Neuronal stem cell (in vitro differentiated cells): Measurements from ENCODE around the gene UBALD1.

Experiments
- DNase-seq: peaks from one replicate; pipeline ENCODE4 v3.0.0-alpha.2; 2013; ENCODE audit warnings: low spot score
- H2AFZ ChIP-seq: one replicate; pipeline ENCODE4 v1.6.1; 2013; ENCODE audit warnings: mild to moderate bottlenecking, low read length, inconsistent platforms
- H2AK5ac ChIP-seq: 2 replicates; pipeline ENCODE4 v1.6.1; 2013; ENCODE audit warnings: low read depth, mild to moderate bottlenecking, inconsistent platforms, low read length, moderate library complexity, mixed read lengths
- H2BK120ac ChIP-seq: 2 replicates; pipeline ENCODE4 v1.6.1; 2013; ENCODE audit warnings: low read depth, mild to moderate bottlenecking, inconsistent platforms, low read length, moderate library complexity, mixed read lengths
- H2BK12ac ChIP-seq: one replicate; pipeline ENCODE4 v1.6.1; 2013; ENCODE audit warnings: low read length, inconsistent platforms
- H2BK15ac ChIP-seq: 2 replicates; pipeline ENCODE4 v1.6.1; 2013; ENCODE audit warnings: mild to moderate bottlenecking, low read length, inconsistent platforms, mixed read lengths
- H2BK5ac ChIP-seq: one replicate; pipeline ENCODE4 v1.6.1; 2013; ENCODE audit warnings: inconsistent platforms, mild to moderate bottlenecking, low read length, moderate library complexity
- H3K14ac ChIP-seq: one replicate; pipeline ENCODE4 v1.6.1; 2013; ENCODE audit warnings: low read length, inconsistent platforms
- H3K18ac ChIP-seq: 2 replicates; pipeline ENCODE4 v1.6.1; 2013; ENCODE audit warnings: low read length, inconsistent platforms
- H3K23ac ChIP-seq: 2 replicates; pipeline ENCODE4 v1.6.1; 2013; ENCODE audit warnings: low read depth, mild to moderate bottlenecking, mixed read lengths, low read length, inconsistent platforms; ENCODE audit not compliant: poor library complexity
- H3K27ac ChIP-seq: replicated peaks from 3 replicates; pipeline ENCODE4 v1.5.1; 2013; ENCODE audit warnings: low read length, inconsistent platforms
- H3K27me3 ChIP-seq, 3 experiments: 2 replicates each; pipeline ENCODE4 v1.6.1; 2013; ENCODE audit warnings: low read length in 3 of 3, mild to moderate bottlenecking in 2 of 3, inconsistent platforms in 1 of 3, low read depth in 1 of 3, mixed read lengths in 1 of 3, moderate library complexity in 1 of 3; ENCODE audit not compliant: control insufficient read depth in 3 of 3, insufficient read depth in 3 of 3
- H3K36me3 ChIP-seq, 2 donors: replicated peaks in 1 of 2; 2 replicates each; pipeline ENCODE4 v1.6.1; 2013; ENCODE audit warnings: low read length in 2 of 2; ENCODE audit not compliant: control insufficient read depth in 2 of 2, insufficient read depth in 2 of 2
- H3K4ac ChIP-seq: 2 replicates; pipeline ENCODE4 v1.6.1; 2013; ENCODE audit warnings: inconsistent platforms, mild to moderate bottlenecking, low read length, moderate library complexity
- H3K4me1 ChIP-seq, 2 donors: 1 replicate in 1 of 2; 2 replicates in 1 of 2; pipeline ENCODE4 v1.6.1; 2013; ENCODE audit warnings: low read length in 2 of 2, low read depth in 1 of 2; ENCODE audit not compliant: control insufficient read depth in 2 of 2, insufficient read depth in 1 of 2
- H3K4me2 ChIP-seq: one replicate; pipeline ENCODE4 v1.6.1; 2013; ENCODE audit warnings: mild to moderate bottlenecking, low read length, inconsistent platforms; ENCODE audit not compliant: insufficient read depth, poor library complexity, severe bottlenecking
- H3K4me3 ChIP-seq, 2 donors: 2 replicates each; pipeline ENCODE4 v1.5.1; 2013; ENCODE audit warnings: low read length in 2 of 2, mild to moderate bottlenecking in 2 of 2, inconsistent platforms in 1 of 2, moderate library complexity in 1 of 2
- H3K79me1 ChIP-seq: one replicate; pipeline ENCODE4 v1.6.1; 2013; ENCODE audit warnings: low read depth, mild to moderate bottlenecking, inconsistent platforms, low read length, moderate library complexity
- H3K9ac ChIP-seq: one replicate; pipeline ENCODE4 v1.6.1; 2013; ENCODE audit warnings: mild to moderate bottlenecking, low read depth, low read length, inconsistent platforms; ENCODE audit not compliant: poor library complexity
- H3K9me3 ChIP-seq, 2 donors: replicated peaks in 1 of 2; 2 replicates each; pipeline versions ENCODE3 to v1.6.1; 2013; ENCODE audit warnings: low read length in 2 of 2, mild to moderate bottlenecking in 2 of 2, inconsistent platforms in 1 of 2, low read depth in 1 of 2, mixed read lengths in 1 of 2, moderate library complexity in 1 of 2; ENCODE audit not compliant: control insufficient read depth in 2 of 2, insufficient read depth in 1 of 2
- H4K8ac ChIP-seq: one replicate; pipeline ENCODE4 v1.6.1; 2013; ENCODE audit warnings: low read depth, mild to moderate bottlenecking, inconsistent platforms, low read length, moderate library complexity
- H4K91ac ChIP-seq: one replicate; pipeline ENCODE4 v1.6.1; 2013; ENCODE audit warnings: low read length, low read depth, mild to moderate bottlenecking, inconsistent platforms; ENCODE audit not compliant: poor library complexity
- WGBS, 2 donors: extraction: QIAGEN DNeasy Blood & Tissue Kit; methylation state at CpG; one replicate each; pipeline ENCODE4 v1.1.7; 2013; ENCODE audit warnings: missing lambda C conversion rate in 2 of 2, mixed read lengths in 1 of 2; ENCODE audit not compliant: insufficient read length in 2 of 2, insufficient replicate concordance in 1 of 2; ENCODE audit errors: extremely low coverage in 2 of 2; 5-methylcytosine and 5-hydroxymethylcytosine counted together

UBALD1 gene

GRCh38 chr16:4602331-4602730, 12.4 kb downstream of the UBALD1 start:
- H2AK5ac ChIP-seq = peak overlapping the region; percentile 90
- no peak overlapping the region for H3K4me3 ChIP-seq
- peak overlapping the region; percentile 87 for H2AFZ ChIP-seq
- H3K9ac ChIP-seq = peak overlapping the region; percentile 44
- no peak for DNase-seq
- H4K8ac ChIP-seq = no peak overlapping the region
- peak overlapping the region; percentile 16 for H2BK12ac ChIP-seq
- H3K27me3 ChIP-seq = no peaks in the 10 kb centered on the region
- H3K4ac ChIP-seq = peak overlapping the region; percentile 76
- no peak overlapping the region for H4K91ac ChIP-seq
- peak overlapping the region; percentile 56 for H3K14ac ChIP-seq
- no CpG with 5 or more reads among the region's 8 CpGs for whole genome bisulfite sequencing, 2 donors
- H3K4me1 ChIP-seq = peaks cover 15% of the 10 kb centered on the region in 2 donors
- H2BK5ac ChIP-seq = peak overlapping the region; percentile 53
- H2BK15ac ChIP-seq = no peak overlapping the region
- H3K18ac ChIP-seq = peak overlapping the region; percentile 70
- peaks cover 0 to 1% of the 10 kb centered on the region in 2 donors for H3K36me3 ChIP-seq
- peak overlapping the region; percentile 65 for H3K23ac ChIP-seq
- H2BK120ac ChIP-seq = no peak overlapping the region
- no peaks in the 10 kb centered on the region for H3K9me3 ChIP-seq
- no peaks in the 10 kb centered on the region for H3K79me1 ChIP-seq
- no peak overlapping the region for H3K27ac ChIP-seq
- H3K4me2 ChIP-seq = no peak overlapping the region

DNA sequence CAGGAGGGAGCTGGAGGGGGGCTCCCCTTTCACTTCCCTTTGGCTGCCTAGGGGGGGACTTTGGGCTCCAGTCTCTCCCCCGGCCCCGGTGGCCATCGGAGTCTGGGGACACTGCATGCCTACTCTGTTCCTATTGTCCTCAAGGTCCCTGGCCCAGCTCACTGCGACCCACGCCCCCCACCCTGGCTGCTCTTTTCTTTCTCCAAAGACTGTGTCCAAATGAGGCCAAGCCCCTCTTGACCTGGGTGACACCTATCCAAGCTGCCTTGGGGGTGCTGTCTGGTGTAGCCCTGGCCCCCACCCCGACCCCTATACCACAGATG, 12.9 kb downstream of the UBALD1 start:
- peak overlapping the region; percentile 87 for H2AFZ ChIP-seq
- H4K91ac ChIP-seq = no peak overlapping the region
- peaks cover 15% of the 10 kb centered on the region in 2 donors for H3K4me1 ChIP-seq
- no peak overlapping the region for H4K8ac ChIP-seq
- H3K79me1 ChIP-seq = no peaks in the 10 kb centered on the region
- no peaks in the 10 kb centered on the region for H3K9me3 ChIP-seq
- no peak overlapping the region for H2AK5ac ChIP-seq
- no peak overlapping the region for H3K14ac ChIP-seq
- H3K4me3 ChIP-seq = no peak overlapping the region
- H2BK12ac ChIP-seq = no peak overlapping the region
- H2BK120ac ChIP-seq = no peak overlapping the region
- peak overlapping the region; percentile 72 for H3K18ac ChIP-seq
- no peak overlapping the region for H3K23ac ChIP-seq
- DNase-seq = no peak
- WGBS, 2 donors = no CpG with 5 or more reads among the region's 6 CpGs
- H3K4me2 ChIP-seq = no peak overlapping the region
- no peak overlapping the region for H3K9ac ChIP-seq
- H2BK15ac ChIP-seq = peak overlapping the region; percentile 47
- no peak overlapping the region for H2BK5ac ChIP-seq
- no peak overlapping the region for H3K27ac ChIP-seq
- H3K36me3 ChIP-seq = no peaks in the 10 kb centered on the region
- H3K4ac ChIP-seq = no peak overlapping the region
- H3K27me3 ChIP-seq = no peaks in the 10 kb centered on the region

DNA sequence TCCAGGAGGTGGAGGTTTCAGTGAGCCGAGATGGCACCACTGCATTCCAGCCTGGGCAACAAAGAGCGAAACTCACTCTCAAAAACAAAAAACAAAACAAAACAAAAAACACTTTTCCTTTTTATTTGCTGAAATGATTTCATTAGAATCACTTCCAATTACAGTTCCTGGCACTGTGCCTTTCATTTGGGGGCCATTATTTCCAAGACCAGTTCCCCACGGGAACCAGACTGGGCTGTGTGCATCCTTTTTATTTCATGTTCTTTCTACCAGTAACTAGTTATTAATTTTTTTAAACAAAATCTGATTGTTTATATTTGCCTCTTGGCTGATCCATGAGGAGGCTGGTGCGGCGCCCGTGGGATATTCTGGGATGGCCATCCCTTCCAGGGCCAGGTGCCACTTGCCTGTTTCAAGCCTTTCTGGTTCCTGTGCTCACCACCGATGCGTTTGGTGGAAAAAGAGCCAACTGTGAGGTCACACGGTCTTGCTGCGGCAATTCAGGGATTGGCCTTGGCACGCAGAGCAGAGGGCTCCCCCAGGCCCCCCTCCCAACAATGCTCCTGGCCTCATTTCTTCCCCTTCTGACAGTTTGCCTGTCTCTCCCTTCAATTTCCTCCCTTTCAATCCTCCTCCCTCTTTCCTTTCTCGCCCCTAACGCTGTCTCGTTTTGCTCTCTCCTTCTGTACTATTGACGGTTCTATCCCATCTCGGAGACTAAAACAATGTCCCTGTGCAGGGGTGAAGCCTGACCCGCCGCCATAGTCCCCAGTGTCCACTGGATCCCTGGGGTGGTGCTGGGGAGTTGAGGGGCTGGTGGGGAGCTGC, 13.4 kb downstream of the UBALD1 start:
- Histone ChIP-seq H2BK120ac (no peak overlapping the region), H3K4me1 (peaks cover 15% of the 10 kb centered on the region in 2 donors), H2AFZ (peak overlapping the region; percentile 87), H2AK5ac (no peak overlapping the region), H3K4me3 (no peak overlapping the region), H2BK5ac (no peak overlapping the region), H3K9ac (no peak overlapping the region), H2BK12ac (no peak overlapping the region), H3K27ac (no peak overlapping the region), H3K79me1 (no peaks in the 10 kb centered on the region), H3K4ac (no peak overlapping the region), H3K9me3 (no peaks in the 10 kb centered on the region), H3K36me3 (no peaks in the 10 kb centered on the region), H3K27me3 (no peaks in the 10 kb centered on the region), H3K18ac (peak overlapping the region; percentile 72), H3K4me2 (no peak overlapping the region), H3K23ac (no peak overlapping the region), H4K8ac (no peak overlapping the region), H3K14ac (no peak overlapping the region), H4K91ac (no peak overlapping the region), H2BK15ac (peak overlapping the region; percentile 47)
- WGBS, 2 donors = no CpG with 5 or more reads among the region's 18 CpGs
- DNase-seq = no peak

DNA sequence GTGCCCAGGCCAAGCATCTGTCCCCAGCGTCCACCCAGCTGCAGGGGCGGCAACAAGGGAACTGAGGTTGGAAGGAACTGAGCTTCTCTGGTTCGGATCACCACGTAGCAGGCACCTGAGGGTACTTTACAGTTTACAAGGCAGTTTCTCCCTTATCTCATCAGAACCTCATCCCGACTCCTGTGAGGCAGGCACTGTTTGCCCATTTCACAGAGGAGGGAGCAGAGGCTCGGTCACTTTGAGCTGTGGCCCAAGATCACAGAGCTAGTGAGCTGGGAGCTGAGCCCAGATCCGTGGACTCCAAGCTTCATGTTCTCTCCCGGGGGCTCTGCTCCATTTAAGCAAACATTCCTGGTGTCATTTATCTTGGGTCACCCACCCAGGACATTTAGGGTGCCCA, 15.1 kb downstream of the UBALD1 start:
- WGBS, 2 donors = no CpG with 5 or more reads among the region's 8 CpGs
- Histone ChIP-seq H3K27ac (no peak overlapping the region), H3K4me2 (no peak overlapping the region), H2AFZ (no peak overlapping the region), H2BK120ac (no peak overlapping the region), H4K8ac (no peak overlapping the region), H3K14ac (no peak overlapping the region), H3K36me3 (no peaks in the 10 kb centered on the region), H2BK15ac (peak overlapping the region; percentile 56), H3K18ac (peak overlapping the region; percentile 65), H4K91ac (no peak overlapping the region), H3K4me1 (peaks cover 15% of the 10 kb centered on the region in 2 donors), H3K4ac (no peak overlapping the region), H3K4me3 (no peak overlapping the region), H3K23ac (no peak overlapping the region), H2BK5ac (no peak overlapping the region), H3K27me3 (no peaks in the 10 kb centered on the region), H2AK5ac (no peak overlapping the region), H2BK12ac (no peak overlapping the region), H3K9ac (no peak overlapping the region), H3K79me1 (no peaks in the 10 kb centered on the region), H3K9me3 (no peaks in the 10 kb centered on the region)
- no peak for DNase-seq
